B cell (primary cell): ENCODE measurements around the gene ZNF438.

Source experiments
- CTCF ChIP-seq: fragments of 200-600 bp; IDR thresholded peaks from one replicate; pipeline ENCODE4 v1.8.0; 2022; ENCODE audit warnings: antibody characterized with exemption, mild to moderate bottlenecking
- EZH2 ChIP-seq: IDR thresholded peaks from 2 replicates; pipeline ENCODE4 v1.6.1; 2012; ENCODE audit warnings: borderline replicate concordance, low read depth, mild to moderate bottlenecking, moderate library complexity, low read length; ENCODE audit not compliant: insufficient read depth, poor library complexity, severe bottlenecking

GRCh38 chr10:31076610-31076988 is 44.9 kb upstream of the ZNF438 start:
- no peak for TF ChIP-seq CTCF
- no peak for TF ChIP-seq EZH2
